Measurements from ENCODE around the gene MCTP2.

DNA sequence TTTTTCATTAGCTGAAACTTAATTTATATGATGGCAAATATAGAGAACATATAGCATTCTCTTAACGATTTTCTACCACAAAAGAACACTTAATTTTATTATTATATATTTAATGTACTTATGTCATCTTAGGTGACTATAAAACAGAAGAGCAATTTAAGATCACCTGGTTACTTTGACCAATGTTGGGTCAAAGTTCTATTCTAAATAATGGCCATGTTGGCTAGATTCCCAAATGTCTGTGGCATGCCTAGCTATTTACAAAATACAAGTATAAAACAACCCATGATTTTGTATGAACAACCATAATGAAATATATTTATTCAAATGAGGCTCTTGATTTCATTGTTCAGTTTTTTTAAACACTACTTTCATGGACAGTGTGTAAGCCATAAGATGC, 200.9 kb downstream of the MCTP2 start:
- no peak for TF ChIP-seq REST (tag by site-specific recombination; IDR thresholded peaks at IDR 0.05)
- TF ChIP-seq CTCF (tag by site-specific recombination; IDR thresholded peaks at IDR 0.05), result no peak
- TF ChIP-seq HOXA7 (CRISPR knock-in tag; IDR thresholded peaks at IDR 0.05; ENCODE audit: borderline replicate concordance), result no peak
- no peak for TF ChIP-seq ZNF121 (tag by site-specific recombination; IDR thresholded peaks at IDR 0.05)
- no peak for TF ChIP-seq TCF7L2 (IDR thresholded peaks at IDR 0.05; ENCODE audit: borderline replicate concordance, low read depth, low read length)
- no peak for TF ChIP-seq KLF1 (tag by site-specific recombination; IDR thresholded peaks at IDR 0.05)
- TF ChIP-seq ZNF2 (tag by site-specific recombination; IDR thresholded peaks at IDR 0.05), result no peak
- no peak for TF ChIP-seq ZNF24 (tag by site-specific recombination; IDR thresholded peaks at IDR 0.05)
- TF ChIP-seq ZSCAN23 (tag by site-specific recombination; IDR thresholded peaks at IDR 0.05), result no peak
- TF ChIP-seq YY2 (tag by site-specific recombination; IDR thresholded peaks at IDR 0.05), result no peak
